Prostate gland (tissue), 2 donors: ENCODE measurements around the gene MLLT6. TPM values are rescaled to one million over a fixed set of nuclear protein-coding genes. Genes with fewer than 3 reads are reported as not detected.

Source experiments
- DNase-seq: peaks from one replicate; pipeline ENCODE4 v3.0.0-alpha.2; 2019; ENCODE audit warnings: low spot score
- H3K27ac ChIP-seq, 2 donors: fragments of 200-600 bp; sonication (generic); 2 replicates each; pipeline ENCODE4 v1.5.1; 2017 to 2019
- H3K27me3 ChIP-seq: fragments of 200-600 bp; sonication (generic); replicated peaks from 2 replicates; pipeline ENCODE4 v1.5.1; 2019; ENCODE audit not compliant: insufficient read depth
- H3K36me3 ChIP-seq, 2 donors: fragments of 200-600 bp; sonication (generic); 1 replicate in 1 of 2; 2 replicates in 1 of 2; pipeline versions ENCODE4 v1.5.1 to v1.8.1; 2017 to 2019
- H3K4me1 ChIP-seq: fragments of 200-600 bp; sonication (generic); replicated peaks from 2 replicates; pipeline ENCODE4 v1.5.1; 2019
- H3K4me3 ChIP-seq, 2 donors: fragments of 200-600 bp; sonication (generic); 2 replicates each; pipeline ENCODE4 v1.5.1; 2017 to 2019
- H3K9me3 ChIP-seq: fragments of 200-600 bp; sonication (generic); 2 replicates; pipeline ENCODE4 v1.5.1; 2017
- CTCF ChIP-seq, 4 experiments: fragments of 200-600 bp in 2 of 4; fragments of 450-650 bp in 2 of 4; sonication (generic) in 2 of 4; IDR thresholded peaks; 1 replicate in 3 of 4; 2 replicates in 1 of 4; pipeline ENCODE4 v1.5.1; 2016 to 2019; ENCODE audit warnings: antibody characterized with exemption in 4 of 4, mild to moderate bottlenecking in 2 of 4, moderate library complexity in 2 of 4
- POLR2A ChIP-seq: fragments of 450-650 bp; IDR thresholded peaks from one replicate; pipeline ENCODE4 v1.6.1; 2016; ENCODE audit warnings: antibody characterized with exemption, mild to moderate bottlenecking
- POLR2AphosphoS5 ChIP-seq: sonication (generic); formaldehyde crosslinking; IDR thresholded peaks from one replicate; pipeline ENCODE4 v1.6.1; 2017; ENCODE audit warnings: antibody characterized with exemption
- WGBS: methylation state at CpG from one replicate; pipeline ENCODE4 v1.1.5; 2018; 5-methylcytosine and 5-hydroxymethylcytosine counted together
- intact Hi-C: fragments of 100-400 bp; cut with DNase I; formaldehyde crosslinking; loops from one replicate; pipeline ENCODE4 v1.14.2; 2022
- total RNA-seq, 2 donors: library from RNA; depleted of rRNA; stranded (reverse); fragments of >200 nt; gene quantifications; one replicate each; pipeline ENCODE4 v1.1.0, GENCODE V29; 2016

MLLT6 gene
- total RNA-seq, 2 donors from 2014 or later: 69.1 to 142 TPM

- Histone ChIP-seq H3K27me3 (no peaks in the 10 kb centered on the region), H3K36me3 (no peaks in the 10 kb centered on the region), H3K27ac (peak overlapping the region; percentile 96 to 98), H3K4me3 (peak overlapping the region; percentile 86 to 98), H3K4me1 (no peaks in the 10 kb centered on the region), H3K9me3 (no peaks in the 10 kb centered on the region)
- 3% methylated on average over 25 of the region's 25 CpGs for WGBS
- no peak for TF ChIP-seq POLR2A
- TF ChIP-seq POLR2AphosphoS5: no peak
- no peak for TF ChIP-seq CTCF (IDR thresholded peaks at IDR 0.05)
- intact Hi-C loops: no loop called here
- no peak for DNase-seq
These were observed 3.4 kb upstream of the MLLT6 start for GRCh38 chr17:38701504-38702165.

- intact Hi-C loops: no loop called here
- TF ChIP-seq POLR2A (peak; percentile 69), POLR2AphosphoS5 (peak; percentile 72), CTCF (IDR thresholded peaks at IDR 0.05) (no peak)
- DNase-seq: peak; percentile 85
- Histone ChIP-seq H3K4me3 (peak overlapping the region; percentile 86 to 98), H3K4me1 (peaks cover under 1% of the 10 kb centered on the region), H3K27ac (peak overlapping the region; percentile 96 to 98), H3K9me3 (no peaks in the 10 kb centered on the region), H3K36me3 (no peaks in the 10 kb centered on the region), H3K27me3 (no peaks in the 10 kb centered on the region)
- under 1% methylated on average over 57 of the region's 81 CpGs for WGBS
These were observed 2.7 kb upstream of the MLLT6 start for GRCh38 chr17:38702166-38702915.

- H3K27ac ChIP-seq: peak overlapping the region; percentile 96 to 98
- H3K27me3 ChIP-seq: no peaks in the 10 kb centered on the region
- intact Hi-C loops: no loop called here
- no peak for TF ChIP-seq CTCF (IDR thresholded peaks at IDR 0.05)
- TF ChIP-seq POLR2A: no peak
- TF ChIP-seq POLR2AphosphoS5: no peak
- H3K9me3 ChIP-seq: no peaks in the 10 kb centered on the region
- peaks cover 4% of the 10 kb centered on the region for H3K4me1 ChIP-seq
- H3K36me3 ChIP-seq: no peaks in the 10 kb centered on the region
- peak overlapping the region; percentile 86 to 98 for H3K4me3 ChIP-seq
- WGBS: 1% methylated on average over 55 of the region's 55 CpGs
- peak; percentile 15 for DNase-seq
These were observed 1.9 kb upstream of the MLLT6 start for GRCh38 chr17:38702916-38703741.

GRCh38 chr17:38703742-38704605 lies 1.1 kb upstream of the MLLT6 start:
- peak; percentile 91 for DNase-seq
- under 1% methylated on average over 49 of the region's 50 CpGs for WGBS
- H3K27ac ChIP-seq: peak overlapping the region; percentile 96 to 98
- H3K9me3 ChIP-seq: no peaks in the 10 kb centered on the region
- peak overlapping the region; percentile 86 to 98 for H3K4me3 ChIP-seq
- peaks cover 0 to 3% of the 10 kb centered on the region in 2 donors for H3K36me3 ChIP-seq
- TF ChIP-seq POLR2A (peak; percentile 44), POLR2AphosphoS5 (peak; percentile 89), CTCF (IDR thresholded peaks at IDR 0.05) (peak in 1 of 4 experiments; percentile 11)
- H3K27me3 ChIP-seq: no peaks in the 10 kb centered on the region
- intact Hi-C loops: no loop called here
- H3K4me1 ChIP-seq: peaks cover 4% of the 10 kb centered on the region
